HG02642 (cell line): ENCODE data around the gene AMTN.

Experiments used
- ATAC-seq: cut with Tn5 transposase; IDR thresholded peaks from one replicate; pipeline ENCODE4 v1.9.1; 2021; ENCODE audit warnings: mild to moderate bottlenecking; ENCODE audit not compliant: unreplicated experiment, poor library complexity

Gene AMTN

GRCh38 chr4:70559211-70559830, 41.0 kb downstream of the AMTN start:
- no peak for ATAC-seq

GRCh38 chr4:70559924-70560323, 41.6 kb downstream of the AMTN start:
- no peak for ATAC-seq

- no peak for ATAC-seq
Observed at GRCh38 chr4:70564033-70564432, 45.7 kb downstream of the AMTN start.

- ATAC-seq = no peak
Observed at GRCh38 chr4:70570796-70571195, 52.4 kb downstream of the AMTN start.

- ATAC-seq = no peak
Observed at GRCh38 chr4:70571772-70572171, 53.4 kb downstream of the AMTN start.

GRCh38 chr4:70575964-70576363, 57.6 kb downstream of the AMTN start:
- no peak for ATAC-seq

- no peak for ATAC-seq
Observed at GRCh38 chr4:70577220-70577927, 59.0 kb downstream of the AMTN start.

GRCh38 chr4:70581980-70582379, 63.6 kb downstream of the AMTN start:
- ATAC-seq = no peak
